Calu3 (cell line): ENCODE results near the gene HAUS7. TPM values are rescaled to one million over a fixed set of nuclear protein-coding genes. Genes with fewer than 3 reads are reported as not detected.
A peak's percentile ranks its signal among the peaks of the same experiment; 100 is the strongest.

Source experiments
- BruUV-seq: library from RNA; stranded (reverse); fragments of 400-500 nt; replicated peaks from 2 replicates; lab custom pipeline; 2021; lab: Mats Ljungman, UMichigan
- CTCF ChIA-PET: fragments of 300-600 bp; sonication (Branson Sonifier 250); formaldehyde crosslinking; loops from one replicate; lab custom pipeline; 2022; ENCODE audit warnings: antibody characterized with exemption; lab: Charles Lee
- DNase-seq: peaks from one replicate; pipeline ENCODE4 v3.0.0; 2022
- H3K27ac Mint-ChIP-seq: one replicate; pipeline ENCODE4 v1.8.0; 2022; ENCODE audit warnings: mixed read lengths; ENCODE audit not compliant: unreplicated experiment
- H3K27me3 Mint-ChIP-seq: one replicate; pipeline ENCODE4 v1.8.0; 2022; ENCODE audit warnings: mixed read lengths; ENCODE audit not compliant: unreplicated experiment
- H3K36me3 Mint-ChIP-seq: one replicate; pipeline ENCODE4 v1.8.0; 2022; ENCODE audit warnings: mild to moderate bottlenecking, moderate library complexity, mixed read lengths; ENCODE audit not compliant: insufficient read depth, unreplicated experiment
- H3K4me1 Mint-ChIP-seq: one replicate; pipeline ENCODE4 v1.8.0; 2022; ENCODE audit warnings: mild to moderate bottlenecking, low read depth, mixed read lengths; ENCODE audit not compliant: unreplicated experiment
- H3K4me3 Mint-ChIP-seq: one replicate; pipeline ENCODE4 v1.8.0; 2022; ENCODE audit warnings: mild to moderate bottlenecking, low read depth, moderate library complexity, mixed read lengths; ENCODE audit not compliant: unreplicated experiment
- H3K9me3 Mint-ChIP-seq: one replicate; pipeline ENCODE4 v1.8.0; 2022; ENCODE audit warnings: low read depth, mixed read lengths; ENCODE audit not compliant: unreplicated experiment
- CTCF ChIP-seq: fragments of 200-600 bp; IDR thresholded peaks from one replicate; pipeline ENCODE4 v1.8.0; 2022; ENCODE audit warnings: antibody characterized with exemption; ENCODE audit not compliant: unreplicated experiment
- intact Hi-C: fragments of 100-400 bp; cut with micrococcal nuclease; formaldehyde crosslinking; loops from one replicate; pipeline ENCODE4 v1.10.0; 2022; ENCODE audit not compliant: unreplicated experiment
- total RNA-seq: library from RNA; stranded (reverse); gene quantifications from 2 replicates; pipeline ENCODE4 v1.2.3, GENCODE V29; 2022

Gene HAUS7
- total RNA-seq, 1 experiment from 2014 or later: 38.6 TPM

- H3K4me3 Mint-ChIP-seq: no peak overlapping the region
Observed at GRCh38 chrX:153495903-153496589, 25.7 kb upstream of the HAUS7 start.

GRCh38 chrX:153495362-153495751 is 25.0 kb upstream of the HAUS7 start:
- intact Hi-C loops: no loop called here
- BruUV-seq: no TSS peak
- no peaks in the 10 kb centered on the region for H3K36me3 Mint-ChIP-seq
- H3K9me3 Mint-ChIP-seq: no peaks in the 10 kb centered on the region
- no peak for DNase-seq
- TF ChIP-seq CTCF: no peak
- no peak overlapping the region for H3K27ac Mint-ChIP-seq
- H3K27me3 Mint-ChIP-seq: peaks cover 36% of the 10 kb centered on the region
- H3K4me1 Mint-ChIP-seq: no peaks in the 10 kb centered on the region
- peak overlapping the region; percentile 43 for H3K4me3 Mint-ChIP-seq
- CTCF ChIA-PET: interaction anchor here (0.6 kb wide), 1 partner anchor 12 kb away, joined by 5 read pairs; no protein-coding TSS in a partner anchor

More at GRCh38 chrX:153495903-153496589, 25.7 kb upstream of the HAUS7 start:
- no peak for TF ChIP-seq CTCF
- no peak for DNase-seq
- intact Hi-C loops: no loop called here
- no peaks in the 10 kb centered on the region for H3K36me3 Mint-ChIP-seq
- no peaks in the 10 kb centered on the region for H3K4me1 Mint-ChIP-seq
- CTCF ChIA-PET: no interaction called here
- no peak overlapping the region for H3K27ac Mint-ChIP-seq
- BruUV-seq: no TSS peak
- no peaks in the 10 kb centered on the region for H3K9me3 Mint-ChIP-seq
- peaks cover 43% of the 10 kb centered on the region for H3K27me3 Mint-ChIP-seq

GRCh38 chrX:153494541-153495361 is 24.4 kb upstream of the HAUS7 start, which contains the start of gene BGN:
Gene BGN, plus strand, starts transcription at chrX:153494980. Its CDS starts 9,652 bp downstream, at chrX:153504632.
- peak; percentile 18 for DNase-seq
- CTCF ChIA-PET: interaction anchor here (0.6 kb wide), 1 partner anchor 11 kb away, joined by 5 read pairs; no protein-coding TSS in a partner anchor
- intact Hi-C loops: no loop called here
- H3K27ac Mint-ChIP-seq: no peak within 1 kb of the TSS
- BruUV-seq: no TSS peak
- H3K36me3 Mint-ChIP-seq: no peaks in the 10 kb centered on the region
- no peak for TF ChIP-seq CTCF
- H3K4me3 Mint-ChIP-seq: peak within 1 kb of the TSS; percentile 43
- no peaks in the 10 kb centered on the region for H3K9me3 Mint-ChIP-seq
- H3K4me1 Mint-ChIP-seq: no peaks in the 10 kb centered on the region
- peaks cover 32% of the 10 kb centered on the region for H3K27me3 Mint-ChIP-seq

- TF ChIP-seq CTCF: no peak
- intact Hi-C loops: no loop called here
- Mint-ChIP-seq H3K4me1 (no peaks in the 10 kb centered on the region), H3K4me3 (no peak overlapping the region), H3K36me3 (no peaks in the 10 kb centered on the region), H3K27me3 (peaks cover 32% of the 10 kb centered on the region), H3K27ac (no peak overlapping the region), H3K9me3 (no peaks in the 10 kb centered on the region)
- BruUV-seq: no TSS peak
- CTCF ChIA-PET: interaction anchor here (0.7 kb wide), 1 partner anchor 23 kb away, joined by 3 read pairs; no protein-coding TSS in a partner anchor
- no peak for DNase-seq
Observed at GRCh38 chrX:153494061-153494460, 23.7 kb upstream of the HAUS7 start.
